SH-SY5Y (cell line): ENCODE results near the gene PRODH2.

ENCODE experiments used
- GATA2 ChIP-seq: IDR thresholded peaks from 2 replicates; pipeline ENCODE4 v1.6.1; 2011; ENCODE audit warnings: mild to moderate bottlenecking, low read depth, low read length
- GATA3 ChIP-seq: IDR thresholded peaks from 2 replicates; pipeline ENCODE4 v1.6.1; 2011; ENCODE audit warnings: low read depth, mild to moderate bottlenecking, low read length, moderate library complexity

PRODH2 gene

DNA sequence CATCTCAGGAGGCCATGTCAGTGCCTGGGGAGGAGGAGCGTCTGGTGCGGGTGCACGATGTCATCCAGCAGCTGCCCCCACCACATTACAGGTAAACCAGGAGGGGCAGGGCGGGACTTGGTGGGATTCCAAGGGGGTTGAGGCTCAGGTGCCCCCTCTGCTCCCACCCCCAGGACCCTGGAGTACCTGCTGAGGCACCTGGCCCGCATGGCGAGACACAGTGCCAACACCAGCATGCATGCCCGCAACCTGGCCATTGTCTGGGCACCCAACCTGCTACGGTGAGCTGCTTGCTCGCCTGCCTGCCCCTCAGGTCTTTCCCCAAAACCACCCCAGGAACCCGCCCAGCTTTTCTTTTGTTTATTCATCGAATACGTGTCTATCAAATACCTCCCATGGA is 30.1 kb downstream of the PRODH2 start:
- TF ChIP-seq GATA3 (no peak), GATA2 (no peak)

DNA sequence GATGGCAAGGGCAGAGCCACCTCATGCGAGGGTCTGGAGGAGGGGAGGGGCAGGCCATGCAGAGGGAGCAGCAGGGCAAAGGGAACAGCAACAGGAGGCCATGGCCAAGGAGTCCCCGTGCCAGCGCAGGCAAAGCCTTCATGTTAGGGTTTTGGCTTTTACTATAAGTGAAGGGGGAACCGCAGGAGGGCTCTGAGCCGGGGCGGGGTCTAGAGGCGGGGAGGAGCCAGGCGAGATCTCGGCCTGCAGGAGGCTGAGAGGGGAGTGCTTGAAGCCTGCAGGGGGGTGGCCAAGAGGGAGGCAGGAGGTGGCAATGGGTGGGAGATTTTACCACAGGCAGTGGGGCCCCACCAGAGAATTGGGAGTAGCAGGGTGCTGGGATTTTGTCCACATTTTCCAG is 31.0 kb downstream of the PRODH2 start:
- TF ChIP-seq GATA3 (no peak), GATA2 (no peak)

DNA sequence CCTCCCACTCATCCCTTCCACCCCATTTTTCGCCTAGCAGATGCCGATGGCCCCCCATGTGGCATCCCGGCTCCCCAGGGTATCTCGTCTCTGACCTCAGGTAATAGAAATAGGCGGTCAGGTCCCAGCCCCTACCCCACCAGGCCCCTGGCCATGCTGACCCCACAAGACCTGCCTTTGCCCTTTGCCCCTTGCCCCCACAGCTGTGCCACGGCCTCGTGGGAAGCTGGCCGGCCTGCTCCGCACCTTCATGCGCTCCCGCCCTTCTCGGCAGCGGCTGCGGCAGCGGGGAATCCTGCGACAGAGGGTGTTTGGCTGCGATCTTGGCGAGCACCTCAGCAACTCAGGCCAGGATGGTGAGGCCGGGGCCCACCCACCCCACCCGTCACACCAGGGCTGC is 31.9 kb downstream of the PRODH2 start:
- TF ChIP-seq GATA3, result no peak
- no peak for TF ChIP-seq GATA2

DNA sequence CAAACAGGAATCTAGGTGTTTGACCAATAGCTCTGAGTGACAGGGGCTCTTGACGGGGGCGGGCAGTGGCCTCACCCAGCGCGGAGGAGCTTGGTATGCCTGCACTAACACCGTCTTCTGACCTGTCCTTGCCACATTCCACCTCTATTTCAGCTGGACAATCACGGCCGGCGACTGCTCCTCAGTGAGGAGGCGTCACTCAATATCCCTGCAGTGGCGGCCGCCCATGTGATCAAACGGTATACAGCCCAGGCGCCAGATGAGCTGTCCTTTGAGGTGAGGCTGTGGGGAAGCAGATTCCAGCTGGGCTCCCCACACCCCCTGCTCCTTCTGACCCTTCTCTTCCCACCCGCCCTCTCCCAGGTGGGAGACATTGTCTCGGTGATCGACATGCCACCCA is 32.6 kb downstream of the PRODH2 start:
- TF ChIP-seq GATA2 (no peak), GATA3 (no peak)

DNA sequence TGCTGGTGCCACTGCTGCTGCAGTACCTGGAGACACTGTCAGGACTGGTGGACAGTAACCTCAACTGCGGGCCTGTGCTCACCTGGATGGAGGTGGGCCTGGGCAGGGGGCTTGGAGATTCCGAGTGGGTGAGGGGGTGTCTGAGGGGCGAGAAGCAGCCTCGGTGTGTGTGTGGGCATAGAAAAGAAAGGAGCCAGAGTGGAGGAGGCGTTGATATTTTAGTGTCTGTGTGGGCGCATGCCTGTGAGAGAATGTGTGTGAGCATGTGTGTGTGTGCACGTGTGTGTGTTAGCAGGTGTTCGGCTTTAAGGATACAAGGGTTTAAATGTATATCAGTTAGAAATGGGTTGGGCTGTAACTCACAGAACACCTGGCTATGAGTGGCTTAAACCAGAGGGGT is 33.6 kb downstream of the PRODH2 start:
- TF ChIP-seq GATA3 (no peak), GATA2 (no peak)

DNA sequence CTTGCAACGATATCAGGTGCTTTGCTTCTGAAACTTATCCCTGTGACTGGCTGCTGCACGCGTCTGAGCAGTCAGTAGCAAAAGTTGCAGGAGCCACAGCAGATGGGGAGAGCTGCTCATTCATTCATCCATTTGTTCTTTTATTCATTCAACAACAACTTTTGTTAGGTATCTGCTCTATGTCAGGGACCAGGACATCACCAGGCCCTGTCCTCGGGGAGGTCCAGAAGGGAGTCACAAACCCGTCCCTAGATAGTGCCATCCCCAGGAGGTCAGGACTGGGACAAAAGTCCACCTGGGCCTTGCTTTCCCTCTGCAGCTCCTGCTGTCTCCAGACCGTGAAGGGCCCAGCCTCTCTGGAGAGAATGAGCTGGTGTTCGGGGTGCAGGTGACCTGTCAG is 34.7 kb downstream of the PRODH2 start:
- TF ChIP-seq GATA3, result no peak
- no peak for TF ChIP-seq GATA2

DNA sequence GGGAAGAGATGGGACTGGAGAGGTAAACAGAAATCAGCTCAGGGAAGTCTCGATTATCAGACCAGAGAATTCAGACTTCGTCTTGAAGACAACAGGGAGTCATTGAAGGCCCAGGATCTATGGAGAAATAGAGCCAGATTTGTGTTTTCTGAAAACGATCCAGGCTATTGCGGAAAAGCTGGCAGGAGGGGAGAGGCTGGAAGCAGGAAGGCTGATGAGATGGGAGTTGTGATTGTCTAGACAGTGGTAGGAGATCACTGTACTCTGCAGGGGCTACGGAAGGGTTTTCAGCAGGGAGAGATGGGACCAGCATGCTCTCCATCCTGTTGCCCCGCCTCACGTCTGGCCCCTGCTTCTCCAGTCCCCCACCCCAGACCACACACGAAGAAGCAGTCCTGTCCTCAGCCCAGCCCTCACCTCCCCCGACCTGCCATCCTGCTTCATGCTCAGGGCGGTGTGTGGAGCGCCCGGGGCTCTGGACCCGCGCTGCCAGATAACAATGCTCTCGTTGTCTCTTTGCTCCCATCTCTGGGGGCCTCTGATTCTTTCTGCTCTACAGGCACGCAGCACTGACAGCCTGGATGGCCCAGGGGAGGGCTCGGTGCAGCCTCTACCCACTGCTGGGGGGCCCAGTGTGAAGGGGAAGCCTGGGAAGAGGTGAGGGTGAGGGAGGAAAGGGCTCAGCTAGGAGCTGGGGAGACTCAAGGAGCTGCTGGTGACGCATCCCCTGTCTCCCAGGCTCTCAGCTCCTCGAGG is 35.4 kb downstream of the PRODH2 start:
- TF ChIP-seq GATA3 (no peak), GATA2 (no peak)

DNA sequence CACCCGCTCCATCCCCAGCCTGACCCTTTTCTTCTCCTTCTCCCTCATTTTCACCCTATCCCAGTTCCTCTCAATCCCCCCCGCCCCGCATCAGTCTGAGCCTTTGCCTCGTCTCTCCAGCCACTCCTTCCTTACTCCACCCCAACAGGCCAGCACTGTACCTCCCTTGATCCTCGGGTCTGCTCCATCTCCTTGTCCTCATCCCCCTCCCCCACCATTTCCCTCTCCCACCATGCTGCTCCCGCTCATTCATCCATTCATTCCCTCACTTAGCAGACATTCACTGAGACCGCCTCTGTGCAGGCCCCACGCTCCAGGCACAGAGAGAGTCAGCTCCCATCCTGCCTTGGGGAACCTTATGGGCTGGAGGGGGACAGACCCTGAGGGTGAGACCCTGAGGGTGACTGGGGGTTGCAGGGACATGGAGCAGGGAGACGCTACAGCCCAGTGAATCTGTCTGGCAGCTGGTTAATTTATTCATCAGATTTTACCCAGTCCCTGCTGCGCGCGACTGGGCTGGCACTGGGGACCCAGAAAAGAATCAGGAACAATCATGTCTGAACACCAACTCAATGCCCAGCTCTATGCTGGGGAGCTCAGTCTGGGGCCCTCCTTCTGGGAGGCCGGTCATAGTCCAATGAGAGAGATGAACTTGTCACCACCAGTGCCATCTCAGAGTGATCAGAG is 36.4 kb downstream of the PRODH2 start:
- TF ChIP-seq GATA2 (no peak), GATA3 (no peak)

DNA sequence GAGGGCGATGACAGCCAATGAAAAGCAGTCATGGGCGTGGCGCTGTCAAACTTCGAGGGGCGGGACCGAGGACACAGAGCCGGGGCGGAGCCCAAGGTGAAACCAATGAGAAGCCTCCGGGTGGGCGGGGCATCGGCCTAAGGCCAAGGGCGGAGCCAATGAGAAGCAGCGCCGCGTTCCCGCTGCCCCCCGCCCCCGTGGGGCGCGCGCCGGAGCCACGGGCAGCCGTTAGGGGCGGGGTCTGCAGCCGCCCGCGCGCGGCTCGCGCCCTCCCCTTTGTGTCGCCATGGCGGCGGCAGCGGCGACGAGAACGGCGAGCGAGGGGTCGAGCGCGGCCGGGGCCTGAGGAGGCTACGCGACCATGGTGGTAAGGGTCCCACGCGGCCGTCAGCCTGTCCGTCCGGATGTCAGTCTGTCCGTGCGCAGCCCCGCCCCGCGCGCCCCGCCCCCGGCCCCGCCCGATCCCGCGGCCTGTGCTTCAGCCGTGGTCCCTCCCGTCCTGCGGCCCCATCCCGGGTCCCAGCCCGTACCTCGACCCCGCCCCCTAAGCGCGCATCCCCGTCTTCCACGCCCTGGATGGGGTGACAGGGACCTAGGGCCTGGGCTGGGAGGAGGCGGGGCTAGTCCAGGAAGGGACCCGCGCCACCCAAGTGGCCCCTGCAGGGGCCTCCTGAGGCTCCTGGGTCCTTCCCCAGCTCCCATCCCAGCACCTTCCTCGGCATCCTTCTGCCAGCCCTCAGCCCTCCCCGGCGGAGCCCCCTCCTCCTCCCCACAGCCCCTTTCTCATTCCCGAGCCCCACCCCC is 37.1 kb downstream of the PRODH2 start, which contains the start of gene ARHGAP33:
TSS of gene ARHGAP33 (plus strand) at position 267 of the 804 bp plus-strand sequence. CDS start at position 362, 95 bp downstream.
- TF ChIP-seq GATA2 (no peak), GATA3 (no peak)

DNA sequence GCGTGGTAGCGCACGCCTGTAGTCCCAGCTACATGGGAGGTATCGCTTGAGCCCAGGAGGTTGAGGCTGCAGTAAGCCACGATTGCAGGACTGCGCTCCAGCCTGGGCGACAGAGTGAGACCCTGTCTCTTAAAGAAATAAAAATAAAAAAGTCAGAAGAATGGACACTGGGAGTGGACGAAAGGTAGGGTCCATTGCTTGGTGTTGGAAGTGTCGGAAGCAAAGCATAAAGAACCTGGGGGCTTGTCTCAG is 37.7 kb downstream of the PRODH2 start:
- TF ChIP-seq GATA3 (no peak), GATA2 (no peak)

DNA sequence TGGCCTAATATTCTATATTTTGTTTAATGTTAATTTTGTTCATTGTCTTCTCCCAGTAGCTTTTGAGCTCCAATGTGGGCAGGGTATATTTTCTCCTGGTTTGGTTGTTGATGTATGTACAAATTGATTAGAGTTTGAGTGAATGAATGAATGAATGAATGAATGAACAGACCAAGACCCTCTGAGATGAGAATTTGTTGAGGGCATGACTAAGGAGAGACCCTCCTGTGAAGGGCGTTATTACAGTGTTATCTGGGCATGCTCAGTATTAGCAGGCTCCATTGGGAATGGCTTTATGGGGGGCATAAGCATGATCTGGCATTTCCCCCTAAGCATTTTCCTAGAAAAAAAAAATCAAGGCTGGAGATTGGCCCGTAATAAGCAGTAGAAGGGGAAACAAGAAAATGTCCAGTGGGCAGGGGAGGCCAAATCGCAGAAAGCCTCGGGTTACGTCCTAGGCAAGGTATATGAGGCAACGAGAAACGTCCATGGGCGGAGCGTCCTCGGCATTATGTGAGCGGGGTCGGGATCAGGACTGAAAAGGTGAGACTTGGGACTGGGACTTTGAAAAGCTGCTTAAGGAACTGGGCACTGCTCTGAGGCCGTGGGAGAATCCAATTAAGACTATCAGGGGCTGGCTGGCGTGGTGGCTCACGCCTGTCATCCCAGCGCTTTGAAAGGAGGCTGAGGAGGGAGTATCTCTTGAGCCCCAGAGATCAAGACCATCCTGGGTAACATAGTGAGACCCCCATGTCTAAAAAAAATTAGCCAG is 38.2 kb downstream of the PRODH2 start:
- TF ChIP-seq GATA2 (no peak), GATA3 (no peak)

DNA sequence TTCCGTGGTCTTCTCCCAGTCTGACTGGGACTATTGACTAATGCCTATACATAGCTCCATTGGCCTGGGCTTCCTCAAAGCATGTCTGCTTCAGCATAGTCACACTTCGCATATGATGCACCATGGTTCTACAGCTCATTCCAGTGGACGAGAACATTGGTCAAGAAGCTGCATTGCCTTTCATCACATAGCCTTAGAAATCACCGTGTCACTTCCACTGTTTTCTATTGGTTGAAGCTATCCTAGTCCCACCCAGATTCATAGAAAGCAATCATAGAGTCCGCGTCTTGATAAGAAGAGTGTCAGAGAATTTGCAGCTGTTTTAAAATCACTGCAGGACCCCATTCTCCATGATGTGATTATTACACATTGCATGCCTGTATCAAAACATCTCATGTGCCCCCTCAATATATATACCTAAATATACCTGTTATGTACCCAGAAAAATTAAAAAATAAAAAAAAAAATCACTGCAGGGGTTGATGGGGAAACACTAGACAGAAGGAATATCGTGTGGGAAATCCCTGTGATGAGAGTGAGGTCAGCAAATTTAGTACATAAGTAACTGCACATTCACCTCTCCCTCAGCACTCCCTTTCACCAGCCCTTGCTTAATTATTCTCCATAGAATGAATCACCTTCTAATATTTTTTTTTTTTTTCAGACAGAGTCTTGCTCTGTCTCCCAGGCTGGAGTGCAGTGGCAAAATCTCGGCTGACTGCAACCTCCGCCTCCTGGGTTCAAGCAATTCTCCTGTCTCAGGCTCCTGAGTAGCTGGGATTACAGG is 39.4 kb downstream of the PRODH2 start:
- no peak for TF ChIP-seq GATA3
- TF ChIP-seq GATA2, result no peak

DNA sequence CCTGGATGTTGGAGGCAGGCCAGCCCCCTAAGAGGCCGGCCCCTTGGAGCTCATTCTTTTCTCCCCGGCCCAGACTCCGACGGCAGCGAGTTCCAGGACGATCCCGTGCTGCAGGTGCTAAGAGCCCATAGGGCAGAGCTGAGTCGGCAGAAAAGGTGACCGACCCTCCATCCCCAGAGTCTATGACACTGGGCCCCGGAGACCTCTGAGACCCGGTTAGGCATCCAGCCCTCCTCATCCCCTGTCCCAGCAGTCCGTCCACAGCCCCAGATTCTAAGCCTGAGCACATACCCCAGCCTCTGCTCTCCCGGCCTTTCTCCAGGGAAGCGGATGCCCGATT is 44.6 kb downstream of the PRODH2 start:
- TF ChIP-seq GATA3, result no peak
- no peak for TF ChIP-seq GATA2

DNA sequence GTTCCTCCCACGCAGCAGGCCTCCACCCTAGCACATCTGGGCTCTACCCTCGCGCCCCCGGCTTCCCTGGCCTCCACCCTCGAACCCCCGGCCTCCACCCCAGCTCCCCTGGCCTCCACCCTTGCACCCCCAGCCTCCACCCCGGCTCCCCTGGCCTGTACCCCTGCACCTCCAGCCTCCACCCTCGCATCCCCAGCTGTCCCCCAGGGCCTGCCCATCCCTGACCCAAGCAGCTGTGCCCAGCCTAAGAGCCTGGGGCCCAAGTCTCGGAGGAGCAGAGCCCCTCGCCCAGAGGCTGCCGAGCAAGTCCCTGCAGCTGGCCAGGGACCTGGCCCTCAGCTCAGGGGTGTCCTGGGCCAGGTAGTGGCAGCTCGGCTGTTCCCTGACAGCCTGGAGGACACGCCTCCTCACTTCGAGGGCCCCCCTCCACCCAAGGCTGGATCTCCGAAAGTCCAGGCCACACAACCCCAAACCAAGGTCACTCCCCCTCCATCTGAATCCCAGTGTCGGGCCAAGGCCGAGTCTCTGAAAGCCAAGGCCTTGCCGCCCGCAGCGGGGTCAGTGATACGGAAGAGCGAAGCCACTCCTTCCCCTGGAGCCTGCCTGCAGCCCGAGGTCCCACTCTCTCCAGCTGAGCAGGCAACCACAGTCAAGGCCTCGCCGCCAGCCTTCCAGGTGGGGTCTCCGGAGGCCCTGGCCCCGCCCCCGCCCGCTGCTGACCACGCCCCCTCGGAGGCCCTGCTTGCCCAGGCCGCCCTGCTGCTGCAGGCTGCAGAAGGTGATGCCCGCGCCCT is 45.2 kb downstream of the PRODH2 start:
- TF ChIP-seq GATA2, result no peak
- TF ChIP-seq GATA3, result no peak
